GM21717 (cell line): ENCODE data around the gene TCTN1.
"Not testable (repeated sequence)": the region's sequence is repeated elsewhere in the genome, so short reads cannot be mapped to it uniquely, and the experiment has no call there.

Experiments used
- ATAC-seq: cut with Tn5 transposase; IDR thresholded peaks from one replicate; pipeline ENCODE4 v1.9.1; 2021; ENCODE audit warnings: mild to moderate bottlenecking, moderate library complexity; ENCODE audit not compliant: unreplicated experiment

TCTN1 gene

DNA sequence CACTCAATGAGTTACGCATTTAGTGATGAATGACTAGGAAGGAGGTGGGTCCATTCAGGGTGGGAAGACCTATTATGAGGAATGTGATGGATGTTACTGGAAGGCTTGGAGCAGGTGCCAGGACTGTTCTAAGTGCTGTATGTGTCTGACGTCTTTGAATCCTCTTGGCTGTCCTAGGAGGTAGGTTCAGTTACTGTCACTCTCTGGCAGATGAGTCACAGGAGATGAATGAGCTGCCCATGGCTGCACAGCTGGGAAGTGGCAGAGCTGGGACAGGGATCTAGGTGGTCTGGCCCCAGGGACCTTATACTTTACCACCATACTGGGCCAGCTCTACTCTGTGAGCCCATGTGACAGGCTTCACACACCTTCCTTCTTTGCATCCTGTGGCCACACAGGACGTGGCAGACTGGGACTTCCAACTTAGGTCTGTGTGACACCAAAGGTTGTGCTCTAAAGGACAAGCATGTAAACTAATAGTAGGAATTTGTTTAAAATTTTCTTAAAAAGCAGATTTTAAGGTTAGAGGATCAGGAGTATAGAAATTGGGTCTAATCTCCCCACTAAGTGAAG is 24.0 kb downstream of the TCTN1 start:
- ATAC-seq: no peak

DNA sequence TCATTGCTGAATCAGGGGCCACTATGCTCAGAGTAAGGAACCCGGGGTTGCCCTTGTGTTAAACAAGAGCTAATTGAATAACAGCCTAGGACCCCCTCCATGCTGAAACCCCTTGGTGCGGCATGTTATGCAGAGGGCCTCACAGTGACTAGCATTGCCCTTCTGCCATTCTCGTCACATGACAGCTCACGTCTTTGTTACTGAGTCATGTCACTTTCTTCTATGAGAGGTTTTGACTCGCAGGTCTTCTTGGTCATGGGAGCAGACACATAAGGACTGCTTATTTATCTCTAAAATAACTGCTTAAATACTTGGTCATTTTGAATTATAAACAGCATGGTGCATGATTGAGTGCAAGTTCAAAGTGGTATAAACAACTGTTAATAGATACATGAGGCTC is 24.9 kb downstream of the TCTN1 start:
- ATAC-seq: no peak

DNA sequence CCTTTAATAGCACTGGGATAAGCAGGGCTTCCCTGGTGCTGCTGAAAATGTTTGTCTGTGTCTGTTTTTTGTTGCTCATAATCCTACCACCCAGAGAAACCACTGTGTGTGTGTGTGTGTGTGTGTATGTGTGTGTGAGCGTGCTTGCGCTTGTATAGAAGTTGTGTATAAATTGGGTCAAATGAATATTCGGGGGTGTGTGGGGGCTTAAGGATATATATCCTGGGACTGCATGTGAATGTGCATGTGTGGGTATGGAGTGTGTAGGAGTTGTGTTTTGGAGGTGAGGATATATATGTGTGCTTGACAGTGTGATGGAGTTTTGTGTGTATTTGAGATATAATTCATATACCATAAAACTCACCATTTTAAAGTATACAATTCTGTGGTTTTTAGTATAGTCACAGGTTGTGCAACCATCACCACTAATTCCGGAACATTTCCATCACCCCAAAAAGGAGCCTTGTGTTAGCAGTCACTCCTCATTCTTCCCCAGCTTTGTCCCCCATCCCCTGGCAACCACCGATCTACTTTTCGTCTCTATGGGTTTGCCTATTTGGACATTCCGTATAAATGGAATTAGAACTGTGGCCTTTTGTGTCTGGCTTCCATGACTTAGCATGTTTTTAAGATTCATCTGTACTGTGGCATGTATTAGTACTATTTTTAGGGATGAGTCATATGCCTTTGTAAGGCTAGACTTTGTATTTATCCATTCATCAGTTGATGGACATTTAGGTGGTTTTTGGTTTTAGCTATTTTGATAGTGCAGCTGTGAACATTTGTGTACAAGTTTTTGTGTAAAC is 25.6 kb downstream of the TCTN1 start:
- no peak for ATAC-seq

DNA sequence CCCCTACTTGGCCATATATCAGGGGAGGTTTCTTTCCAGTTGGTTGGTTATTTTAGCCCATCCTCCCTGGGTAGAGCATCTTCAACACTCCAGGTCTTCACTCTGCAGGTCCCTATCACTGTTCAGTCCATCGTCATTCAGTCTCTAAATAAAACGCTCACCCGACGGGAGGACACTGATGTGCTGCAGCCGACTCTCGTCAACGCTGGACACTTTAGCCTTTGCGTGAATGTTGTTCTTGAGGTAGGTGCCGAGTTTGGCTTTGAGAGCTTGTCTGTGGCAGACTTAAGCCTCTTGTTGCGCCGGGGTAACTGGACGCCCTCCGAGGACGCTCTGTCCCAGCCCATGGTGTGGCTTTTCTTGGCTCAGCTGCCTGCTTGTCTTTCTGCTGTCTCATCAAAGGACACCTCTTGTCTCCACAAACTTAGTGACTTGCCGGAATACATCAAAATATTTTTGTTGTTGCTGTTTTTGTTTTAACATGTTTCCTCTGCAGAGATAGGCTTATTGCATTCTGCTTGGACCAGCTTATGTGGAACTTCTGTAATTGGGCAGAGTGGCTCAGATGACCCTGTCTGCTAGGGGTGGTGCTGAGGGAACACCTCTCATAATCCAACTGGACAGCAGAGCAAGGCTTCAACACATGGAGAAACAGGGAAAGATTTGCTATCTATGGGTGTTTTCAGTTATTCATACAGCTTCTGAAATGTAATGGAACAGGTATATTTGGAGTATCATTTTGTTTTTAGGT is 26.5 kb downstream of the TCTN1 start:
- ATAC-seq: no peak

DNA sequence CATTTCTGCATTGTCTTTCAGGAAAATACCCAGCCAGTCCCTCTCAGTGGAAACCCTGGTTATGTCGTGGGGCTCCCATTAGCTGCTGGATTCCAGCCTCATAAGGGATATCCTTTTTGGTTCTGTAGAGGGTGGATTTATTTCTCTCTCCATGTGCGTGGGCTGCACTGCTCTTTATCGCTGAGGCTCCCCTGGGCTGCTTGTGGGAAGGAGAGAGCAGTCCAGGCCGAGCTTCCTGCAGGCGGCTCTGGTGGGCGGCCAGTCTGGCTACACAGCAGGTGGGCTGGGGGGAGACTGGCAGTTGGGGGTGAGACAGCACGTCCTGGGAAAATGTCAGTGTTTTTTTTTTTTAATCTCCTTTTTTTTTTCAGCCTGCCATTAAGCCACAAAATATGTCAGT is 27.6 kb downstream of the TCTN1 start:
- ATAC-seq: no peak

DNA sequence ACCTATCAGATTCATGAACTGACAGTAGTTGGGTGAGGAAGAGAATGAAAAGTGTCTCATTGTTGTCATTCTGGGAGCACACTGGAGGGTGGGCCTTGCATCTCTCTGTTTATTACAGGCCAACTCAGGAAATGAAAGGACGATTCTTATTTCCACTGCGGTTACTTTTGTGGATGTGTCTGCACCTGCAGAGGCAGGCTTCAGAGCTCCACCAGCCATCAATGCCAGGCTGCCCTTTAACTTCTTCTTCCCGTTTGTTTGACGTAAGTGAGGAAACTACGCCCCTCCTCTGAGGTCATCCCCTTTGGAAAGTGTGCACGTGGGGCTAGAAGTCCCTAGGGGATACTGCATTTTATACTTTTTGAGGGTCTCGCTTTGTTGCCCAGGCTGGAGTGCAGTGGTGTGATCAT is 33.7 kb downstream of the TCTN1 start:
- ATAC-seq: peak; percentile 45

DNA sequence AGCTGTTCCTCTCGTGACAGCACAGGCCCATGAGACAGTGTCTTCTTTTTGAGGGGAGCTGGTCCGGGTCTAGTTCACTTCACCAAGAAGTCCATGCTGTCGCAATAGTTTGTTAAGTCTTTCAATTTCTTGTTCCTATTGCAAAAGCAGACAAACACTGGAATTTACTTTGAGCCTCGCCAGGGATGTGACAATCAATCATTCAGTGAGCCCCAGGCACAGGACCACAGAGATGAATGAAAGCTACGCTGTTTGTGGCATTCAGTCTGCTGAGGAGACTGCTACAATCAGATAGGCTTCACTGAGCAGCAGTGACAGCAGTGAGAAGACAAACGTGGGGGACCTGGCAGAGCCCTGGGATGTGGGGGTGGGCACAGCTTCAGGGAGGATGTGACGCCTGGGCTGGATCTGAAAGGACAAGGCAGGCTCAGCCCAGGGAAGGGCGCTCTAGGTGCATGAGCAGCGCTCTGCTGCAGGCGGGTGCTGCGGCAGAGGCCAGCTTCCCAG is 35.5 kb downstream of the TCTN1 start:
- no peak for ATAC-seq

DNA sequence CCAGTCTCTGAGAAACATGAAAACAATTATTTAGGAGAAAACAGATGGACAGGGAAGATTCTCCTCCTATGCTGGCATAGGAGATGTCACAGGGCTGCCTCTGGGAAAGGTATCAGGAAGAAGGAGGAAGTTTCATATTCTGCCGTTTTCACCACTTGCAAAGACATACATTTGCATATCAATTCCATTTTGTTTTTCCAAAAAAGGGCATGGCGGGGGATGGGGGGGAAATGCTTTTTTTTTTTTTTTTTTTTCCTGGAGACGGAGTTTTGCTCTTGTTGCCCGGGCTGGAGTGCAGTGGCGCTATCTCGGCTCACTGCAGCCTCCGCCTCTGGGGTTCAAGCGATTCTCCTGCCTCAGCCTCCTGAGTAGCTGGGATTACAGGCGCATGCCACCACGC is 40.3 kb downstream of the TCTN1 start:
- ATAC-seq: not testable (repeated sequence)

DNA sequence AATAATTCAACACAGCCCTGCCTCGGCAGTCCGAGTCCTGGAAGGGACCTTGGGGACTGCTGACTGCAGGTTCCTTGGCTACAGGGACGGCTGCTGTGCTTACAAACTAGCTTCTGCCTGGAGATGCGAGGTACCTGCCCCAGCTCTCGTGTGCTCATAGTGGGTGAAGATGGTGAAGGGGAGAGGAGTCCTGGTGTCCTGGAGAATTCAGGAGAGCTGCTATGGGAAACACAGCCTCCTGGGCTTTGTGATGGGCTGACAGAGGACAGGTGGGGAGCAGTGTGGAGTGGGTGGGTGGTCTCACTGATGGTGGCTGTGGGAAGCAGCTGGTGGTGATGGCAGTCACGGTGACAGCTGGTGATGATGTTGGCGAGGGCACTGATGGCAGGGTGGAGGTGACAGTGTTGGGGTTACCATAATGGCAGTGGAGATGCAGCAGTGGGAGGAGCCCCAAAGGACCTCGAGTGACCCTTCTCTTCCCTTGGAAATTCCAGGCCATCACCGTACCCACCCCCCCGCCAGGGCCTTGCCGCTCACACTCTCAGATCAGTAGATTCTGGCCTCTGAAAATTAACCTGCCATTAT is 42.2 kb downstream of the TCTN1 start:
- no peak for ATAC-seq

DNA sequence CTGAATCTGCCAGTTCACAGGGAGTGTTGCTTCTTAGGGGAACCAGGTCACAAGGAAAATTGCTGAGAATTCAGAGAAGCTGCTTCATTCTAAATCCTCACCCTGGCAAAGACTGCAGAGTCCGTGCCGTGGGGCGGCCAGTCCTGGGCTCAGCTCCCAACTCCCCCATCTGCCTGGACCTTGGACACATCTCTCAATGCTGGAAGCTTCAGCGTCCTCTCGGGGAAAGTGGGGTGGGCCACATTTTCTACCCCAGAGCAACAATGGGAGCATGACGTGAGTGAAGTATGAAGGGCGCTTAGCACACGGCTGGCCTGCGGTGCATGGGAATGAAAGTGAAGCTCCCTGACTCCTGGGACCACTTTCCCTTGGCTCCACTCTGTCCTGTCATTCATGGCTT is 43.8 kb downstream of the TCTN1 start:
- ATAC-seq: no peak

DNA sequence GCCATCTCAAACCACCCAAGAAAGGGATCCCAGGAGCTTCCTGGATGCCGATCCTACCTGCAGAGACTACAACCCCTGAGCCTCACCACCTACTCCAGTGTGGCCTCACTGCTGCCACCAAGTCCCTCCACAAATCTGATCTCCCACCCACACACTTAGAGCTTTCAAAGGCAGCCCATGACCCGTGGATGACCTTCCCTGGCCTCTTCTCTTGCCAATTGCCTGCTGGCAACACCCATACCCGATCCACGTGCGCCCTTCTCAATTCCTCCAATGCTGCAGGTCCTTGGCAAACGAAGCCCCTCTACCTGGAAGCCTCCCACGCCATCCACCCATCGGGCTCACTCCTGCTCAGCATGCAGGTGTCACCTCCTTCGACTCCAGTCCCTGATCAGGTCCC is 44.3 kb downstream of the TCTN1 start:
- no peak for ATAC-seq

DNA sequence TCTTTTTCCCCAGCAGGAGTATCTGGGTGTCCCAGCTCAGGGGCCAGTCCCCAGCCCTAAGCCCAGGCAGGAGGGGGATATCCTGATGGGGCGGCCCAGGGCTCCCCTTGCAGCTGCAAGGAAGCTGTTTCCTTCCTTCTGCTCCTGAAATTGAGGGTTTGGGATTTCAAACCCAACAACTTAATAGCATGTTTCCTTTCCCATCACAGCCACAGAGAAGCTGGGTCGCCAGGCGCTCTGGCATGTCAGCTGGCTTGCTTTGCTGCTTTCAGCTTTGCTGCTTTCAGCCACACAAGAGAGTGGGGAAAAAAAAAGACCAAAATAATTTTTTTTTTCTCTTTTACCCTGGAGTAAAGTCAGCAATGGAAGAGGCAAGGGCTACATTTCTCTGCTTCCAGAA is 44.9 kb downstream of the TCTN1 start:
- ATAC-seq: no peak

DNA sequence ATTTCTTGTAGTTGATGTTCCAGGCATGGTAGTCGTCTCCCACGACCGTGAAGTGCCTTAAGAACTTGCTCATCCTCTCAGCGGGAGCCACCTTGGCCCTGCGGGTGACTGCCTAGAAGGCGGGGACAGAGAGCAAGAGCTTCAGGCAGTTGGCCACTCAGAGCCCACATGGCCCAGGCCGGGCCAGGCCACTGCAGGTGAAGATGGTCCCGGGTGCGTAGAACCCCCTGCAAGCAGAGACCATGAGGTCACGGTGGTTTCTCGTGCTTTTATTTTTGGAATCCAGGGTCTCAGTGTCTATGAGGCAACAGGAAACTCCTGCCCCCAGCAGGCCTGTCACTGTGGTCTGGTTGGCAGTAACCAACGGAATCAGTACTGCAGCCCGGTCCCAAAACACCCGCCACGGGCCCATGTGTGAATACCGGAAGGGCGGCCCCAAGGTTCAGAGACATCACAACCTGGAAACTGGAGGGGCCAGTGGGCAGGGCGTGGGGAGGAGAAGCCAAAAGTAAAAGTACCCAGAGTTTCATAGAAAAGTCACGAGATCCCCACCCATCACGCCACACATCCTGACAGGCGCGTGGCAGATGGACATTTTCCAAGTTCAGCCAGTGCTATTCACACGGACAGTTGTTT is 47.5 kb downstream of the TCTN1 start:
- peak; percentile 82 for ATAC-seq

DNA sequence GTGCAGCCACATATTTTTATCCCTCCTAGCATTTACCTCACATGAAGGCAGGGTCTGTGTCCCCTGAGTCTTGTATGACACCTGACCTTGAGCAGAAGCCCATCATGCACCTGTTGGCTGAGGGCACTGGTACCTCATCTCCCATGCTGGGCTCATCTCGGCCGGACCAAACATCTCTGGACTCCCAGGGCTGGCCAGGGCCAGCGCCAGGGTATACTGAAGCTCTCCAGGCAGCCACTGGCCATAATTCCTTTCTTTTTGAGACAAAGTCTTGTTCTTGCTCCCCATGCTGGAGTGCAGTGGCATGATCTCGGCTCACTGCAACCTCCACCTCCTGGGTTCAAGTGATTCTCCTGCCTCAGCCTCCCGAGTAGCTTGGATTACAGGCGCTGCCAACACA is 53.0 kb downstream of the TCTN1 start:
- ATAC-seq: no peak

DNA sequence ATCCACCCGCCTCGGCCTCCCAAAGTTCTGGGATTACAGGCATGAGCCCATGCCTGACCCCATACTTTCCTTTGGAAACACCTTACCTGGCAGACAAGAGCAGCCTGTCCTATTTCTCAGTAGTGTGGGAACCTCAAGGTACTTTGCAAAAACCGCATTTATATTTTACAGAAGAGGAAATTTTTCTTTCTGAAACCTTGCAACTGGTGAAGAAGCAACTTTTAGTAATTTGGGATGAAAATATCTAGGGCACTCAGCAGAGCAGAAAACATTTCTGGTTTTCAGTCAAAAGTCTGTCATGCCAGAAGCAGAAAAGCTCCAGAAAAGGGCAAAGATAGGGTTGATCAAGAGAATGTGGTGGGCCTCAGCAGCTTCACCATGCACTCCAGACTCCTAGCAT is 53.7 kb downstream of the TCTN1 start:
- no peak for ATAC-seq

DNA sequence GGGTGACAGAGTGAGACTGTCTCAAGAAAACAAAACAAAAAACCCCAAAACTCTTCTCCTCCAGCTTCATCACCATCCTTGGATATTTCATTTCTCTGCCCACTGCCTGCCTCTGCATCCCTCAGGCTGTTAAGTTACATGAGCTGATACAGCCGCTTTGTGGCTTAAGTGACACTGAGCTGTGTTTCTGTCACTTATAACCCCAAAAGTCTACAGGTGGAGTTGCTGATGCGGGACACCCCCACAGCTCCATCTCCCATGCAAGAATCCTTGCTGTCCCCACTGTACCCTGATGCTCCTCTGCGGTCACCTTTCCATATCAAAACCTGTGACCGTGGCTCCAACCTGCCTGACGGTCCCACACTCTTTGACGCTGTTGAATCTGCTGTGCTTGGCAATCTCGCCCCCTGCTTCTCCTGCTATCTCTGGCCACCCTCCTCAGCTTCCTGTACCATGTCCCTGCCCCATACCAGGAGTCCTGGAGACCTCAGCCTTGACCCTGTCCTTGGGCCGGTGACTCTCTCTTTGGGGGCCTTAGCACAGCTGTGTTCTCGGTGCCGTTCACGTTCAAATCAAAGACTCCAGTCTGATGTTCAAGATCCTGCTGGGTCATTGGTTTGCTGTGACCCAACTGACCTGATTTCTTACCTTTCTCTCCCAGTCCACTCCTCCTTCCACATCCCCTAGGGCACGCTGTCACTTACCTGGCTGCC is 54.7 kb downstream of the TCTN1 start:
- peak; percentile 1 for ATAC-seq

DNA sequence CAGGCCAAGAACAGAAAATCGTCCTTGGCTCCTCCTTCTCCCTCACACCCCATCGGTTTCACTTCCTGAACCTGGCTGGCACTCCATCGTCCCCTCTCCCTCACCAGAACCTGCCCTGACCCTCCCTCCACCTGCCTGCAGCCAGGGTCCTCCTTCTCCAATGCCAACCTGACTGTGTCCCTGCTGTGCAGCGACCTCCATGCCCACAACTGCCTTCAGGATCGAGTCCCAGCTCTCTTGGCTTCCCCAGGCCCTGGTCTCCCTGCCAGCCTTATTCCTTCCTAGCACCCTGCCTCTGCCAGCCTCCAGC is 55.2 kb downstream of the TCTN1 start:
- peak; percentile 20 for ATAC-seq

DNA sequence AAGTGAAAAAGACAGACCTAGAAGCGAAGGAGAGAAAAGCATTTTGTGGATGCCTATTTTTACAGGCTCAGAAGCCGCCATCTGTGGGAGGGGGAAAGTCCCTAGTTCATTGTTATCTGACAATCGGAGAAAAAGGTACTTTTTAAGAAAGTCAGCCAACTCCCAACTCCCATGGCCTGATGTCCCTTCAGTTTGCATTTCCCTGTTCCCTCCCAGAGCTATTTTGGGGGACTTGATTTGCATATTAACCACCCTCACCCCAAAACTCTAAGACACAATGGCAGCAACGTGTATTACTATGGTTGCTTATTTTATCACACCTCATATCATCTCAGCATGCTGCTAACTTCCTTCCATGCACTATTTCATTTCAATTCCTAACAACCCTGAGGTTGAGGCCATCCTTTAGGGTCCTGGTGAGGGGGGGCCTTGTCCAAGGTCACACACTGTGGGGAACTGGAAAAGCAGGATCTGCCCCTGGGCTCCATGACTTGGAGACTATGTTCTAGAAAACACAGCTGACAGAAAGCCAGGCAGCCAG is 56.3 kb downstream of the TCTN1 start:
- ATAC-seq: peak; percentile 39

DNA sequence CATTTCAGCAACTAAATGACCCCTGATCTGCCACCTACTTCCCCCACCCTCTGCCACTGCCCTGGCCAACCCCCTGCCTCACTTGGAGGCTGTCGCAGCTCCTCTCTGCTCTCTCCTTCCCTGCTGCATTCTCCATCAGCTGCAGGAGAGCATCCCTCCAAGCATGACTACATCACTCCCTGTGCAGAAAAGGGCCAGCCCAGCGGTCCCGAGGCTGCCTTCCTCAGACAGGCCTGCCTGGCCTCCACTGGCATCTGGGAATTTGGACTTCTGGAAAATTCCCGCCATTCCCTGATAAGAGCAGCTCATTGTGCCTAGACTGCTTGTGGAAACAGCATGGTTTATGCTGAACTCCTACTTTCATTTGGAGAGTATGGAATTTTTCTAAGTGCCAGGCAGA is 62.2 kb downstream of the TCTN1 start:
- ATAC-seq: no peak

DNA sequence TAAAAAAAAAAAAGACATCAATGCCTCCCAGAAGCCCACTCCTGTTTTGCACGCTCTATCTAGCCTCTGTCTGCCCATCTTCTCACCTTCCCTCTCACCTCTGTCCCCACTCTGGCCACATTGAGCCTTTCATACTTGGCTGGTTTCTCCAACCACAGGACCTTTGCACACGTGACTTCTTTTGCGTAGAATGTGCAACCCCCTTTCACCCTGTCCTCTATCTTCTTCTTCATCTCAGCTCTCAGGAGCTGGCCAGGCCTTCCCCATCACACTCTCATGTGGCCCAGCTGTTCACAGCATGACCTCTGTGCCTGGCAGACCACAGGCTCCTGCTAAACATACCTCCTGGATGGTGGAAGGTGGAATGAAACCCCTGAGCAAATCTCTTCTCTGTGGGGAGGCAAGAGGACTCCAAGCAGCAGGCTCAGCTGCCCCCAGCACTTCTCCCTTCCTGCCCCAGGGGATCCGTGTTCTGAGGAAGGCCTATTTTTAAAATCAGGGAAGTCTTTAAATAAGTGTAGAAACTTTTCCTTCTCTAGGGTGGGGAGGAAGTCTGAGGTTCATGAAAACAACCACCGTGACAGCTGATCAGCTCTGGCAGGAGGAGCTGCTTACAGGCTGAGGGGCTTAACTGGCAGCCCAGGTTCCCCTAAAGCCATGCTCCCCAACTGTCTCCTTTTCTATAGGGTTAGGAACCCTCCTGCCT is 63.4 kb downstream of the TCTN1 start:
- ATAC-seq: peak; percentile 50
